Ectodermal cell (in vitro differentiated cells): Measurements from ENCODE around the gene C22orf23. TPM values are rescaled to one million over a fixed set of nuclear protein-coding genes. Genes with fewer than 3 reads are reported as not detected.
A peak's percentile ranks its signal among the peaks of the same experiment; 100 is the strongest.

ENCODE experiments used
- H3K27ac ChIP-seq: 2 replicates; pipeline ENCODE4 v1.7.0; 2013; ENCODE audit warnings: mild to moderate bottlenecking, low read depth, low read length; ENCODE audit not compliant: insufficient read depth, poor library complexity, severe bottlenecking
- H3K27me3 ChIP-seq: 2 replicates; pipeline ENCODE4 v1.7.0; 2013; ENCODE audit warnings: mild to moderate bottlenecking, low read length; ENCODE audit not compliant: insufficient read depth, control insufficient read depth, poor library complexity, severe bottlenecking
- H3K36me3 ChIP-seq: one replicate; pipeline ENCODE4 v1.7.0; 2013; ENCODE audit warnings: low read length; ENCODE audit not compliant: control insufficient read depth, insufficient read depth
- H3K4me1 ChIP-seq: one replicate; pipeline ENCODE4 v1.7.0; 2013; ENCODE audit warnings: low read length; ENCODE audit not compliant: control insufficient read depth, insufficient read depth
- H3K4me3 ChIP-seq: 2 replicates; pipeline ENCODE4 v1.7.0; 2013; ENCODE audit warnings: low read depth, low read length, control low read depth; ENCODE audit not compliant: insufficient read depth
- H3K9me3 ChIP-seq: 2 replicates; pipeline ENCODE4 v1.7.0; 2013; ENCODE audit warnings: mild to moderate bottlenecking, low read length, moderate library complexity; ENCODE audit not compliant: control insufficient read depth
- WGBS, 2 experiments: methylation state at CpG; one replicate each; pipeline ENCODE4 v1.1.7; 2013; ENCODE audit warnings: missing lambda C conversion rate in 2 of 2; 5-methylcytosine and 5-hydroxymethylcytosine counted together
- polyA plus RNA-seq, 4 experiments: library from polyadenylated mRNA; stranded (reverse); fragments of 50-300 nt; gene quantifications; one replicate each; pipeline ENCODE4 v1.2.3, GENCODE V29; 2013

The C22orf23 gene
- polyA plus RNA-seq (2013, experiment 1 of 4), result 0.52 TPM
- polyA plus RNA-seq (2013, experiment 2 of 4), result 1.1 TPM
- 0.85 TPM for polyA plus RNA-seq (2013, experiment 3 of 4)
- polyA plus RNA-seq (2013, experiment 4 of 4), result 0.69 TPM

DNA sequence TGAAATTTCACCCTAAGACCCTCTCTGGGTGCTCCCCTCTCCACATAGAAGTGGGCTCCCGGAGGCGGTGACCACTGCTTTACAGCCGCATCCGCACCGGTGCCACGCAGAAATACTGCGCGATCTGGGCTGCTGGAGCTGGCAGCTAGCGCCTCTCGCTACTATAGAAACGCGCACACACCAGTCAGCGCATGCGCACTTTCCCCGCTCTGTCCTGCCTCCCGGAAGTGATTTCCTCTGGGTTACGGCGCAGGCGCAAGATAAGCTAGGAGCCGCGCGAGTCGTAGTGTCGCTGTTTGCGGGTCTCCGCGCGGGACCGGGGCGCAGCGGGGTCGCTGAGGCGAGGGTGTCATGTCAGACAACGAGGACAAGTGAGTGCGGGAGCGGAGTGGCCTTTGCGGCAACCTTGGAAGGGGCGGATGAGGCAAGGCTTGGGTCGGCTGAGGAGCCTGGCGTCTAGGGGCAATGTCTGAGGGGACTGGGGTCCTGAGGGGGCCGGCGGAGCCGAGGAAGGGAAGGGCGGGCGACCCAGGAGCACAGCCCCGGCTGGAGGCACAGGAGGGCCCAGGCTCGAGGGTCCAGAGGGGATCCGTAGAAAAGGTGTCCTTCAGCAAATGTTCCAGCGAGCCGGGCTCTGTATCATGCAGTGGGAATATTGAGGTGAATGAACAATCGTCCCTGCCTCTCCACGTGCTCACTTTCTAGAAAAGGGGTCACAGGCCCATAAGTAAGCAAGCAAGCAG, at the start of gene C22orf23, which contains the start of gene POLR2F:
Gene C22orf23 (minus strand): TSS at position 165 of the 743 bp plus-strand sequence. CDS start 452 bp downstream, outside the sequence.
Gene POLR2F (plus strand): TSS at position 263 of the 743 bp plus-strand sequence. CDS start 89 bp downstream, at position 352.
- peaks cover 14% of the 10 kb centered on the region for H3K27me3 ChIP-seq
- peaks cover 10% of the 10 kb centered on the region for H3K36me3 ChIP-seq
- peak within 1 kb of the TSS; percentile 99 for H3K4me3 ChIP-seq
- peaks cover 6% of the 10 kb centered on the region for H3K4me1 ChIP-seq
- WGBS, 2 experiments, result 0 to 1% methylated on average over 52 of the region's 52 CpGs
- H3K27ac ChIP-seq, result no peak within 1 kb of the TSS
- no peaks in the 10 kb centered on the region for H3K9me3 ChIP-seq

DNA sequence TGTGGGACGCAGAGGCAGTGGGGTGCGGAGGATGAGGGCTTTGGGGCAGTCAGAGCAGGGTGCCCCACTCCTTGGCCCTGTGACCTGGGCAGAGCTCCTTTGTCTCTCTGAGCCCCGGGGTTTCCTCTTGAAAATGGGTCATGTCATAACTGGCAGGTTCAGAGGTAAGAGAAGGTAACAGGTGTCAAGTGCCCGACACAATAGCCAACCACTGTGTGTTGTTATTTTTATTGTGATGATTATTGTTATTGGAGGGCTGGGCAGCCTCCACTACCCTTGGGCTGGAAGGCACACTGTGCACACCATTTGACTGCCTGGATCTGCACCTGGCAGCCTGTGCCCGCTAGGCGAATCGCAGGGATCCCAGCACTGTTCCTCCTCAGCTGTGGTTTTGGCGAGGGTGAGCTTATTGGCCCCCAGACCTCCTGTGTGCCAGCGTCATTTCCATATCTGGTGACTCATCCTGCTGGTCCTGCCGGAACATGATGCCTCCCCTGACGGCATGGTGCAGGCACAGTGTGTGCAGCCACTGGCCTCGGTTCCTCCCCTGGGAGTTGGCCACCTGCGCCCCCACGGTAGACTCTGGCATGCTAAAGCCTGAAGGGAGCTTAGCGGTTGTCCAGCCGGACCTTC, 46.4 kb upstream of the C22orf23 start:
- Histone ChIP-seq H3K9me3 (no peaks in the 10 kb centered on the region), H3K27me3 (no peaks in the 10 kb centered on the region), H3K4me3 (no peak overlapping the region), H3K4me1 (peaks cover 28% of the 10 kb centered on the region), H3K27ac (no peak overlapping the region), H3K36me3 (no peaks in the 10 kb centered on the region)
- WGBS, 2 experiments, result 83% methylated on average over 16 of the region's 16 CpGs

- Histone ChIP-seq H3K4me3 (no peak overlapping the region), H3K9me3 (no peaks in the 10 kb centered on the region), H3K36me3 (no peaks in the 10 kb centered on the region), H3K4me1 (peaks cover 28% of the 10 kb centered on the region), H3K27me3 (no peaks in the 10 kb centered on the region), H3K27ac (no peak overlapping the region)
- WGBS, 2 experiments, result 91% methylated on average over 10 of the region's 10 CpGs
These were observed 45.8 kb upstream of the C22orf23 start for GRCh38 chr22:37999236-37999635.

DNA sequence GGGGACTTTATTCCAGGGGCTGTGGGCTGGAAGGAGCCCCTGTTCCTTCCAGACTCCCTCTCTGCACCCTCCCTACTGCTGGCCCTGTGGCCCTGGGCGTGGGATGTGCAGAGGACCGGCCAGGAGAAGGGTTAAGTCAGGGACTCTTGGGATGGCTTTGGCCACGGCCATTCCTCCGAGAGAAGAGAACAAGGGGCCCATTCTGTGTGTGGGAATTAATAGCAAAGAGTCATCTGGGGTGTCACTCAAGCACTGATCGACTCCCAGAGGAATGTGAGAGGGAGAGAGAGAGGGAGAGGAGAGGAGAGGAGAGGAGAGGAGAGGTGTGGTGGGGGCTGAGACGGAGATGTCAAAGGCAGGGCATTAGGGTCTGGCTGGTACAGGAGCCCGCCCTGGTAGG, 45.1 kb upstream of the C22orf23 start:
- Histone ChIP-seq H3K4me3 (no peak overlapping the region), H3K27ac (no peak overlapping the region), H3K9me3 (no peaks in the 10 kb centered on the region), H3K36me3 (no peaks in the 10 kb centered on the region), H3K4me1 (peaks cover 28% of the 10 kb centered on the region), H3K27me3 (no peaks in the 10 kb centered on the region)
- WGBS, 2 experiments, result 82 to 85% methylated on average over 7 of the region's 7 CpGs

DNA sequence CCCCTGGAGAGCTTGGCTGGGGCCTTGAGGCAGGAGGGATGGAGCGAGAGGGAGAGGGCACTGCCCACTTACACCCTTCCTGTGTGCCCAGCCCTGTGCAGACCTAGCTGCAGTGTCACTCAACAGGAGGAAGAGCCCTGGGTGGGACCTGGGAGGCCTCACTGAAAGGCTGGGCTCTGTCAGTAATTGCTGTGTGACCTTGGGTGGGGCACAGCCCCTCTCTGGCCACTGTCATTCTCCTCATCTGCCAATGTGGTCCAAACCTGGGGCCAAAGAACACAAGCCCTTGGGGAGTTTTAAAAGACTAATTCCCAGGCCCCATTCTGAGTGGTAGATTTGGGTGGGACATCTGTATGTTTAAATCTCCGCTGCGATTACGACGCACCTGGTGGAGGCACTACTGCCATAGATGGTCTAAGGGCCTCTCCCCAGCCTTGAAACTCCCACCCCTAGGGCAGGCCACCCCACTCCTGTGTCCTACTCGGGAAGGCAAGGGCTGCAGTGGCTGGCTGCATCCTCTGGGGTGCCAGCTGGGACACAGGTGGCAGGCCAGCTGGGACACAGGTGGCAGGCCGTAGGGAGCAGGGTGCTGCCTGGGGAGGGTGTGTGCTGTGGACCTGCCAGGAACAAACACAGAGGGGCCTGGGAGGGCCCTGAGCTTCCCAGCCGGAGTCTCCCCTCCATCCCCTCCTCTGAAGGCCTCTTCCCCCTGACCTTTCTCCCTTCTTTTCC, 43.3 kb upstream of the C22orf23 start:
- H3K36me3 ChIP-seq, result no peaks in the 10 kb centered on the region
- H3K9me3 ChIP-seq, result no peaks in the 10 kb centered on the region
- WGBS, 2 experiments, result 83 to 88% methylated on average over 8 of the region's 8 CpGs
- H3K27me3 ChIP-seq, result no peaks in the 10 kb centered on the region
- H3K4me3 ChIP-seq, result no peak overlapping the region
- peaks cover 28% of the 10 kb centered on the region for H3K4me1 ChIP-seq
- no peak overlapping the region for H3K27ac ChIP-seq

DNA sequence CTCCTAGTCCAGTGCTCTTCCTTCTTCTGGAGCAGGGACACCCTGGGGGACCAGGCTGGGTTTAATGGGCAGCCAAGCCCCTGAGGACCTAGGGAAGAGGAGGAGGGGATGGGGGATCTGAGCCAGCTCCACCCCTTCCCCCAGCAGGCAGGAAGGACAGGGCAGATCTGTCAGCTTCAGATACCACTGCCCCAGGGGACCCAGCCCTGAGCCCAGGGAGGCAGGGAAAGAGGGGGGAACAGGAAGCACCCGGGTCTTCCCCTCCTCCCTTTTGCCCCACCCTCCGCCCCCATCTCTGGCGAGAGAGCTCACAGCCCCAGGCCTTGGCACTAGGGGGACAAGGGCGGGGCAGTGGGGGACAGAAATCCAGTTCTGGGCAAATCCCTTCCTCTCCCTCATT, 42.7 kb upstream of the C22orf23 start:
- no peaks in the 10 kb centered on the region for H3K27me3 ChIP-seq
- H3K4me1 ChIP-seq, result peaks cover 28% of the 10 kb centered on the region
- WGBS, 2 experiments, result 60 to 65% methylated on average over 4 of the region's 4 CpGs
- H3K9me3 ChIP-seq, result no peaks in the 10 kb centered on the region
- no peak overlapping the region for H3K4me3 ChIP-seq
- no peak overlapping the region for H3K27ac ChIP-seq
- no peaks in the 10 kb centered on the region for H3K36me3 ChIP-seq

- Histone ChIP-seq H3K27me3 (no peaks in the 10 kb centered on the region), H3K9me3 (no peaks in the 10 kb centered on the region), H3K4me1 (peaks cover 28% of the 10 kb centered on the region), H3K27ac (no peak overlapping the region), H3K36me3 (no peaks in the 10 kb centered on the region), H3K4me3 (no peak overlapping the region)
- 83 to 88% methylated on average over 3 of the region's 4 CpGs for whole genome bisulfite sequencing, 2 experiments
These were observed 42.1 kb upstream of the C22orf23 start for GRCh38 chr22:37995460-37995859.

- H3K9me3 ChIP-seq, result no peaks in the 10 kb centered on the region
- no peak overlapping the region for H3K4me3 ChIP-seq
- peaks cover 28% of the 10 kb centered on the region for H3K4me1 ChIP-seq
- H3K27me3 ChIP-seq, result no peaks in the 10 kb centered on the region
- WGBS, 2 experiments, result 88 to 89% methylated on average over 6 of the region's 6 CpGs
- H3K36me3 ChIP-seq, result no peaks in the 10 kb centered on the region
- H3K27ac ChIP-seq, result no peak overlapping the region
These were observed 41.6 kb upstream of the C22orf23 start for GRCh38 chr22:37994982-37995381.

DNA sequence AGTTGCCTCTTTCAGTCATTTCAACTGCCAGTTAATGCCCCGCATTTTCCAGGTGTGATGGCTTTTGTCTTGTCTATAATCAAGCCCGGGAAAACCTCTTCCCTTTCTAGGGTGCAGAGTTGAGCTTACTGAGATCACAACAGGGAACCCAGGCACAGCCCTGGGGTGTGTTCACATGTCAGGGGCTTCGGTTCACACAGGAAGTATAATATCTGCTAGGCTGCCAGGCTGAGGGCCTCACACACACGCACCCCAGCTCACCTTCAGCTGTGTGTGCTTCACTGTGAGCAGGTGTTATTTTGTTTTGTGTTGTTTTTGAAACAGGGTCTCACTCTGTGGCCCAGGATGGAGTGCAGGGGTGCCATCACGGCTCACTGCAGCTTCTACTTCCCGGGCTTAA, 40.6 kb upstream of the C22orf23 start:
- Histone ChIP-seq H3K4me1 (peaks cover 26% of the 10 kb centered on the region), H3K27me3 (no peaks in the 10 kb centered on the region), H3K9me3 (no peaks in the 10 kb centered on the region), H3K4me3 (no peak overlapping the region), H3K27ac (no peak overlapping the region), H3K36me3 (no peaks in the 10 kb centered on the region)
- 89 to 91% methylated on average over 6 of the region's 6 CpGs for WGBS, 2 experiments
